GM21619 (cell line): ENCODE results near the gene C8B.

Experiments used
- ATAC-seq: cut with Tn5 transposase; IDR thresholded peaks from one replicate; pipeline ENCODE4 v1.9.1; 2021; ENCODE audit not compliant: unreplicated experiment

The C8B gene

GRCh38 chr1:56965916-56966697 is at the start of gene C8B:
Gene C8B (minus strand): TSS chr1:56966015. CDS start chr1:56965948, 67 bp downstream.
- ATAC-seq, result no peak

GRCh38 chr1:57015071-57015470 is 49.3 kb upstream of the C8B start:
- no peak for ATAC-seq

GRCh38 chr1:57013522-57013921 is 47.7 kb upstream of the C8B start:
- no peak for ATAC-seq

- ATAC-seq, result no peak
Measured at GRCh38 chr1:57012315-57012714, 46.5 kb upstream of the C8B start.

GRCh38 chr1:57010511-57010910 is 44.7 kb upstream of the C8B start:
- ATAC-seq, result no peak

GRCh38 chr1:57007948-57008347 is 42.1 kb upstream of the C8B start:
- ATAC-seq, result no peak

GRCh38 chr1:57007472-57007871 is 41.7 kb upstream of the C8B start:
- no peak for ATAC-seq

- ATAC-seq, result no peak
Measured at GRCh38 chr1:57003398-57004139, 37.8 kb upstream of the C8B start.

GRCh38 chr1:56995414-56996100 is 29.7 kb upstream of the C8B start:
- no peak for ATAC-seq

- ATAC-seq, result no peak
Measured at GRCh38 chr1:56993475-56993874, 27.7 kb upstream of the C8B start.

- no peak for ATAC-seq
Measured at GRCh38 chr1:56992318-56993125, 26.7 kb upstream of the C8B start.

- ATAC-seq, result no peak
Measured at GRCh38 chr1:56991576-56991975, 25.8 kb upstream of the C8B start.

GRCh38 chr1:56986397-56986796 is 20.6 kb upstream of the C8B start:
- no peak for ATAC-seq

- no peak for ATAC-seq
Measured at GRCh38 chr1:56985857-56986256, 20.0 kb upstream of the C8B start.

- ATAC-seq, result no peak
Measured at GRCh38 chr1:56983484-56983883, 17.7 kb upstream of the C8B start.

- no peak for ATAC-seq
Measured at GRCh38 chr1:56979986-56980755, 14.4 kb upstream of the C8B start.

- ATAC-seq, result no peak
Measured at GRCh38 chr1:56978819-56979218, 13.0 kb upstream of the C8B start.

GRCh38 chr1:56977910-56978309 is 12.1 kb upstream of the C8B start:
- no peak for ATAC-seq

- ATAC-seq, result no peak
Measured at GRCh38 chr1:56975446-56975845, 9.6 kb upstream of the C8B start.
